ENCODE measurements around the gene RFNG. TPM values are rescaled to one million over a fixed set of nuclear protein-coding genes. Genes with fewer than 3 reads are reported as not detected.

The RFNG gene
- total RNA-seq (ENCODE audit: low replicate concordance): 35.9 and 43.4 TPM in 2 replicates
- long read RNA-seq, partial matches to known transcripts: 3 of 5 reads
- long read RNA-seq, other reads (novel, unspliced or antisense): 0 of 5 reads

GRCh38 chr17:82051776-82052637, at the start of gene RFNG, which contains the start of gene GPS1:
RFNG (minus strand) TSS chr17:82051811; CDS start chr17:82051766, 45 bp downstream.
GPS1 (plus strand) TSS chr17:82051898; CDS start chr17:82051932, 34 bp downstream.
- peak within 1 kb of the TSS; percentile 90 for H3K4me3 Mint-ChIP-seq
- no peak for DNase-seq (ENCODE audit: extremely low spot score, unreplicated experiment)
- H3K27ac Mint-ChIP-seq: peak within 1 kb of the TSS; percentile 77

DNA sequence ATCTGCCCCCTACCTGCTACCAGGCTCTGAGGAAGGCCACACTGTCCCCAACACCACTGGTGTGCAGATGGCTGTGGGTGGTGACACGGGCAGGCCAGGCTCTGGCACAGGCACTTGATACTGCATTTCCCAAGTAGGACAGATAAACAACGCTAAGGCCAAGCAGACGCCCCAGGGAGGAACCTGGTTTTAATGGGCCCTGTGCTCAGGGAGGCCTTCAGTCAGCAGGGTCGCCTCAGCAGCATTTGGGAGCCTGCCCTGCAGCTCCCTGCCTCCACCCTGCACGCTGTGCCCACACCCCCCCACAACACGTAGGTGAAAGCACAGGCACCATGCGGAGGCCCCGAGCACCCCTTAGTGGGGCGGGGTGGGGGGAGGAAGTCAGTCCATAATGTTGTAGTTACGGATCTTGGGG, 49.7 kb upstream of the RFNG start:
- Mint-ChIP-seq H3K4me3 (peak overlapping the region; percentile 59), H3K27ac (peak overlapping the region; percentile 34), H3K4me1 (ENCODE audit: unreplicated experiment) (peaks cover 10% of the 10 kb centered on the region), H3K36me3 (no peaks in the 10 kb centered on the region), H3K27me3 (no peaks in the 10 kb centered on the region), H3K9me3 (no peaks in the 10 kb centered on the region)
- DNase-seq (ENCODE audit: extremely low spot score, unreplicated experiment): no peak
- no peak for TF ChIP-seq CTCF (conservative IDR thresholded peaks at IDR 0.05)

More at GRCh38 chr17:82051776-82052637, at the start of gene RFNG, which contains the start of gene GPS1:
- TF ChIP-seq CTCF (conservative IDR thresholded peaks at IDR 0.05): no peak
- no peaks in the 10 kb centered on the region for H3K4me1 Mint-ChIP-seq (ENCODE audit: unreplicated experiment)
- H3K27me3 Mint-ChIP-seq: no peaks in the 10 kb centered on the region
- peaks cover 5% of the 10 kb centered on the region for H3K36me3 Mint-ChIP-seq
- H3K9me3 Mint-ChIP-seq: no peaks in the 10 kb centered on the region

DNA sequence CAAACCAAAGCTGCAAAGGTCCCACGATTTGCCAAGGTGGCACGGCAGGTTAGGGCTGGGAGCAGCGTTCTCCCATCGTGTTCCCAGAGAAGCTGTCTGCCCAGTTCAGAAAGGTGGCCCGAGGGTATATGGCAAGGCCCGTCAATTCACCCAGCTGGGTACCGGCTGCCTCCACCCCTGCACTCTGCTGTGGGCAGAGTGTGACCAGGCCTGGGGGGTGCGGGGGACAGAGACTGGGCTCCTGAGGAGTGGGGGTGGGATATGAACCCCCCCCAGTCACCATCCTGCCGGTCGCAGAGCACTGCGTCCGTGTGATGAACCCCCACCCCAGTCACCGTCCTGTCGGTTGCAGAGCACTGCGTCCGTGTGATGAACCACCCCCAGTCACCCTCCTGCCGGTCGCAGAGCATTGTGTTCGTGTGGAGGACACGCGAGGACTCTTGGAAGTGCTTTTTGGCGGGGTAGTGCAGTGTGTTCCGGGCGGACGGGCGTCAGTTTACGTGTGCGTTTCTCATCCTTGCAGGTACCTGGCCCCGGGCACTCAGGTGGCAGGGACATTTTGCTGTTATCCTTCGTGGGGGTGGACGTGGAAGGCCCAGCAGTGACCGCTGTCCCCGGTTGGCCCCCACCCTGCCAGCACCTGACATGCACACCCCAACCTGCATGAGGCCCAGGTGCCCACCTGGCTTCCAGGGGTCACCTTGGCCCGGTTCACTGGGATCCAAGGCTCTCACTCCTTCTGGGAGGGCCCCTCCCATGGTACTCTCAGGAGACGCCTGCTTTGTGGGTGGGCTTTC, 49.1 kb upstream of the RFNG start:
- peaks cover 6% of the 10 kb centered on the region for H3K4me1 Mint-ChIP-seq (ENCODE audit: unreplicated experiment)
- no peaks in the 10 kb centered on the region for H3K36me3 Mint-ChIP-seq
- no peak for TF ChIP-seq CTCF (conservative IDR thresholded peaks at IDR 0.05)
- no peaks in the 10 kb centered on the region for H3K27me3 Mint-ChIP-seq
- no peaks in the 10 kb centered on the region for H3K9me3 Mint-ChIP-seq
- H3K4me3 Mint-ChIP-seq: peak overlapping the region; percentile 80
- no peak for DNase-seq (ENCODE audit: extremely low spot score, unreplicated experiment)
- H3K27ac Mint-ChIP-seq: peak overlapping the region; percentile 83

GRCh38 chr17:82098939-82099763, 47.5 kb upstream of the RFNG start:
- peak overlapping the region; percentile 62 for H3K27ac Mint-ChIP-seq
- TF ChIP-seq CTCF (conservative IDR thresholded peaks at IDR 0.05): no peak
- DNase-seq (ENCODE audit: extremely low spot score, unreplicated experiment): no peak
- H3K36me3 Mint-ChIP-seq: no peaks in the 10 kb centered on the region
- no peaks in the 10 kb centered on the region for H3K27me3 Mint-ChIP-seq
- H3K4me3 Mint-ChIP-seq: peak overlapping the region; percentile 80
- H3K4me1 Mint-ChIP-seq (ENCODE audit: unreplicated experiment): peaks cover 4% of the 10 kb centered on the region
- no peaks in the 10 kb centered on the region for H3K9me3 Mint-ChIP-seq
